ENCODE measurements around the gene MOB3A.

DNA sequence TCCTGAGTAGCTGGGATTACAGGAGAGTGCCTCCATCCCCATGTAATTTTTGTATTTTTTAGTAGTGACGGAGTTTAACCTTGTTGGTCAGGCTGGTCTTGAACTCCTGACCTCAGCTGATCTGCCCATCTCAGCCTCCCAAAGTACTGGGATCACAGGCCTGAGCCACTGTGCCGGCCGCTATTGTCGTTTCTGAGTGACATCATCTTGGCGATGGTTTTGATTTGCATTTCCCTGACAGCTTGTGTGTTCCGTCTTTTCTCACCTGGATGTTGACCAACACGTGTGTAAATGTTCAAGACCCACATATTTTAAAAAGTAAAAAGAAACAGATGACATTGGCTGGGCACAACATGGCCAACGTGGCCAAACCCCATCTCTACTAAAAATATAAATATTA is 32.3 kb downstream of the MOB3A start:
- no peak for TF ChIP-seq GATA2 (IDR thresholded peaks at IDR 0.05; ENCODE audit: low read depth, low read length)
- TF ChIP-seq GATA3 (IDR thresholded peaks at IDR 0.05; ENCODE audit: low read depth, low read length): no peak

Data from SH-SY5Y (cell line).